Glutamatergic neuron (in vitro differentiated cells): ENCODE data around the gene ZNF668. TPM values are rescaled to one million over a fixed set of nuclear protein-coding genes. Genes with fewer than 3 reads are reported as not detected.

Source experiments
- DNase-seq: peaks from one replicate; pipeline ENCODE4 v3.0.0; 2022
- H3K27ac Mint-ChIP-seq: one replicate; pipeline ENCODE4 v1.8.0; 2020; ENCODE audit warnings: mild to moderate bottlenecking, mixed read lengths, inconsistent platforms; ENCODE audit not compliant: unreplicated experiment
- H3K27me3 Mint-ChIP-seq: one replicate; pipeline ENCODE4 v1.8.0; 2020; ENCODE audit warnings: mild to moderate bottlenecking, moderate library complexity, mixed read lengths, inconsistent platforms; ENCODE audit not compliant: unreplicated experiment
- H3K36me3 Mint-ChIP-seq: one replicate; pipeline ENCODE4 v1.8.0; 2020; ENCODE audit warnings: mild to moderate bottlenecking, mixed read lengths, inconsistent platforms; ENCODE audit not compliant: unreplicated experiment
- H3K4me1 Mint-ChIP-seq: one replicate; pipeline ENCODE4 v1.8.0; 2020; ENCODE audit warnings: mild to moderate bottlenecking, low read depth, mixed read lengths, inconsistent platforms; ENCODE audit not compliant: unreplicated experiment
- H3K4me3 Mint-ChIP-seq: one replicate; pipeline ENCODE4 v1.8.0; 2020; ENCODE audit warnings: mild to moderate bottlenecking, mixed read lengths, inconsistent platforms; ENCODE audit not compliant: unreplicated experiment
- H3K9me3 Mint-ChIP-seq: one replicate; pipeline ENCODE4 v1.8.0; 2020; ENCODE audit warnings: mild to moderate bottlenecking, moderate library complexity, mixed read lengths, inconsistent platforms; ENCODE audit not compliant: unreplicated experiment
- total RNA-seq: library from RNA; stranded (reverse); fragmentation: NEBNext Ultra II Directional; extraction: Animal tissue kit (Norgen Biotek cat#: 25700); gene quantifications from one replicate; pipeline ENCODE4 v1.2.1, GENCODE V29; 2021; ENCODE audit not compliant: unreplicated experiment
- TF ChIP-seq, protein P1 (sequence below): fragments of 200-600 bp; sonication (generic); IDR thresholded peaks from one replicate; pipeline ENCODE4 v1.5.0; 2021; ENCODE audit not compliant: partially characterized antibody, unreplicated experiment

The ZNF668 gene
- total RNA-seq, 1 donor from 2014 or later = 15.5 TPM

- peaks cover 11% of the 10 kb centered on the region for H3K9me3 Mint-ChIP-seq
Observed at GRCh38 chr16:31114468-31114867, 40.4 kb upstream of the ZNF668 start.

DNA sequence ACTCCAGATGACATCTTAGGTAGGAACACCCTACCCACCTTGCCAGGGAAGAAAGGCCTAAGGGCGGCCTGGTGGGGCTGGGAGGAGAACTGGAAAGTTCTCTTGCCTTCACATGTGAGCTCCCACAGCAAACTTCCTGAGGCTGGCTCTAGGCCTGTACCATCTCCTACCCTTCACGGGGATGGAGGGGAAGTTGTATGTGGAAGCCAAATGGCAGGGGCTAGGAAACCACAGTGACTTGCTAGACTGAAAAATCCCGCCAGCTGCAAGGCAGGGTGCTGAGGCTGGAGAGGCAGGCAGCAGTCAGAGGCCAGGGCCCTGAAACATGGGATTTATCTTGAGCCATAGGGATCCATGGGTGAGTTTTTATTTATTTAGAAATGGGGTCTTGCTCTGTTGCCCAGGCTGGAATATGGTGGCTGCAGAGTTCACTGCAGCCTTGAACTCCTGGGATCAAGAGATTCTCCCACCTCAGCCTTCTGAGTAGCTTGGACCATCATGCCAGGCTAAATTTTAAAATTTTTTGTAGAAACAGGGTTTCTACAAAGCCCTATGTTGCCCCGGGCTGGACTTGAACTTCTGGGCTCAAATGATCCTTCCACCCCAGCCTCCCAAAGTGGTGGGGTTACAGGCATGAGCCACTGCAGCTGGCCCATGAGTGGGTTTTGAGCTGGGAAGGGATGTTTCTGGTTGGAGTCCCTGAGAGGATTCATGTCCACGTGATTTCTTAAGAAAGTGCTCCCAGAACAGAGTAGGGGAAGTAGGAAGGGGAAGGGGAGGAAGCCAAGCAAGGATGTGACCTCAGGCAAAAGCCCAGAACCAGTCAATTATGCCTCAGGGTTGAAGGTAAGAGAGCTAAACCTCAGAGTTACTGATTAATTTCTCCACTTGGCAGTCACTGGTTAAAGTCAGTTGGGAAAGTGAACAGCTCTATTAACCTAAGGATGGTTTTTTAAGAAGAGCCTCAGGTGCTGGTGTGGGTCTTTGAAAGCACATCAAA lies 39.4 kb upstream of the ZNF668 start:
- no peaks in the 10 kb centered on the region for H3K36me3 Mint-ChIP-seq
- no peak overlapping the region for H3K4me3 Mint-ChIP-seq
- peaks cover 6% of the 10 kb centered on the region for H3K4me1 Mint-ChIP-seq
- TF ChIP-seq, protein P1, sequence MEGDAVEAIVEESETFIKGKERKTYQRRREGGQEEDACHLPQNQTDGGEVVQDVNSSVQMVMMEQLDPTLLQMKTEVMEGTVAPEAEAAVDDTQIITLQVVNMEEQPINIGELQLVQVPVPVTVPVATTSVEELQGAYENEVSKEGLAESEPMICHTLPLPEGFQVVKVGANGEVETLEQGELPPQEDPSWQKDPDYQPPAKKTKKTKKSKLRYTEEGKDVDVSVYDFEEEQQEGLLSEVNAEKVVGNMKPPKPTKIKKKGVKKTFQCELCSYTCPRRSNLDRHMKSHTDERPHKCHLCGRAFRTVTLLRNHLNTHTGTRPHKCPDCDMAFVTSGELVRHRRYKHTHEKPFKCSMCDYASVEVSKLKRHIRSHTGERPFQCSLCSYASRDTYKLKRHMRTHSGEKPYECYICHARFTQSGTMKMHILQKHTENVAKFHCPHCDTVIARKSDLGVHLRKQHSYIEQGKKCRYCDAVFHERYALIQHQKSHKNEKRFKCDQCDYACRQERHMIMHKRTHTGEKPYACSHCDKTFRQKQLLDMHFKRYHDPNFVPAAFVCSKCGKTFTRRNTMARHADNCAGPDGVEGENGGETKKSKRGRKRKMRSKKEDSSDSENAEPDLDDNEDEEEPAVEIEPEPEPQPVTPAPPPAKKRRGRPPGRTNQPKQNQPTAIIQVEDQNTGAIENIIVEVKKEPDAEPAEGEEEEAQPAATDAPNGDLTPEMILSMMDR = no peak
- DNase-seq = no peak
- peaks cover 10% of the 10 kb centered on the region for H3K9me3 Mint-ChIP-seq
- peaks cover 4% of the 10 kb centered on the region for H3K27me3 Mint-ChIP-seq
- H3K27ac Mint-ChIP-seq = peak overlapping the region; percentile 70

More at GRCh38 chr16:31114468-31114867, 40.4 kb upstream of the ZNF668 start:
- H3K27me3 Mint-ChIP-seq = peaks cover 6% of the 10 kb centered on the region
- TF ChIP-seq, protein P1 = no peak
- no peak overlapping the region for H3K27ac Mint-ChIP-seq
- DNase-seq = no peak
- H3K36me3 Mint-ChIP-seq = no peaks in the 10 kb centered on the region
- no peak overlapping the region for H3K4me3 Mint-ChIP-seq
- peaks cover 9% of the 10 kb centered on the region for H3K4me1 Mint-ChIP-seq

GRCh38 chr16:31112711-31113110 lies 38.7 kb upstream of the ZNF668 start:
- H3K9me3 Mint-ChIP-seq = peaks cover 9% of the 10 kb centered on the region
- no peak overlapping the region for H3K4me3 Mint-ChIP-seq
- no peak overlapping the region for H3K27ac Mint-ChIP-seq
- TF ChIP-seq, protein P1 = no peak
- DNase-seq = no peak
- H3K36me3 Mint-ChIP-seq = no peaks in the 10 kb centered on the region
- H3K27me3 Mint-ChIP-seq = peaks cover 3% of the 10 kb centered on the region
- peaks cover 6% of the 10 kb centered on the region for H3K4me1 Mint-ChIP-seq

DNA sequence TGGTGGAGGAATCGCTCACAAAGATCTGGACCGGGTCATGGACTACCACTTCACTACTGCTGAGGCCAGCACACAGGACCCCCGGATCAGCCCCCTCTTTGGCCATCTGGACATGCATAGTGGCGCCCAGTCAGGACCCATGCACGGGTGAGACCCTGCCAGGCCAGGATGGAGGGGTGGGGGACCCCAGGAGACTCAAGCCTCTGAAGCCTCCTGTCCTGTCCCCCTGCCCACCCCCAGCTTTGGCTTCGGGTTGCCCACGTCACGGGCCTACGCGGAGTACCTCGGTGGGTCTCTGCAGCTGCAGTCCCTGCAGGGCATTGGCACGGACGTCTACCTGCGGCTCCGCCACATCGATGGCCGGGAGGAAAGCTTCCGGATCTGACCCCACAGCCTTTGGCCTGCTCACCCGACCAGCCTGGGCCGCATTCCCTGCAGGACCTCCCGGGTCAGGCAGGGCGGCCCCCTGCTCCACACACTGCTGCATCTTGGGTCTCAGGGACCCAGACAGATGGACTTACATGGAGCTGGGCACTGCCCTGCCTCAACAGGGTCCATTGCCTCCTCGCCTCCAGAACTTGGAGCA lies 37.9 kb upstream of the ZNF668 start:
- TF ChIP-seq, protein P1 = no peak
- no peak overlapping the region for H3K27ac Mint-ChIP-seq
- no peak overlapping the region for H3K4me3 Mint-ChIP-seq
- H3K36me3 Mint-ChIP-seq = no peaks in the 10 kb centered on the region
- H3K27me3 Mint-ChIP-seq = peaks cover 8% of the 10 kb centered on the region
- no peak for DNase-seq
- peaks cover 13% of the 10 kb centered on the region for H3K9me3 Mint-ChIP-seq
- H3K4me1 Mint-ChIP-seq = peaks cover 11% of the 10 kb centered on the region
